22Rv1 (cell line): ENCODE data around the gene TMPRSS5.

Experiments used
- H3K27ac ChIP-seq: fragments of 450-650 bp; 2 replicates; pipeline ENCODE4 v1.5.1; 2017
- ZFX ChIP-seq: fragments of 450-650 bp; IDR thresholded peaks from 2 replicates; pipeline ENCODE4 v1.6.1; 2017; ENCODE audit warnings: antibody characterized with exemption, borderline replicate concordance
- TF ChIP-seq, protein P1 (sequence below): fragments of 450-650 bp; IDR thresholded peaks from 2 replicates; pipeline ENCODE4 v1.5.1; 2017; ENCODE audit warnings: mild to moderate bottlenecking

TMPRSS5 gene

DNA sequence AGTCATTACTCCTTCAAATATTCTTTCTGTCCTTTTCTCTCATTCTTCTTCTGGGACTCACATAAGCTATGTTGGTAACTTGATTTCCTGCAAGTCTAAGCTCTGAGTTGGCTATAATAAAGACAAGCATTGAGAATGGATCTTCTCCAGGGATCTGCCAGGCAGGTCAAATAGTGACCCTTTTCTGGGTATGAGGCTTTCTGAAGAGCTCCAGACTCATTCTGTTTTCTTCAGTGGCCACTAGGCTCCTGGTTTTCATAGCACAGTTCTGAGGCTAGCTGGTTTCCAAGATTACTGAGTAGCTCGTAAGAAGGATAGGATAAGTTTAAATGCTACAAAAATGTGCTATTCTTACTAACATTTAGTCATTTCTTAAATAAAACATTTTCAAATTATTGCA lies 38.3 kb downstream of the TMPRSS5 start:
- TF ChIP-seq ZFX: no peak
- TF ChIP-seq, protein P1, sequence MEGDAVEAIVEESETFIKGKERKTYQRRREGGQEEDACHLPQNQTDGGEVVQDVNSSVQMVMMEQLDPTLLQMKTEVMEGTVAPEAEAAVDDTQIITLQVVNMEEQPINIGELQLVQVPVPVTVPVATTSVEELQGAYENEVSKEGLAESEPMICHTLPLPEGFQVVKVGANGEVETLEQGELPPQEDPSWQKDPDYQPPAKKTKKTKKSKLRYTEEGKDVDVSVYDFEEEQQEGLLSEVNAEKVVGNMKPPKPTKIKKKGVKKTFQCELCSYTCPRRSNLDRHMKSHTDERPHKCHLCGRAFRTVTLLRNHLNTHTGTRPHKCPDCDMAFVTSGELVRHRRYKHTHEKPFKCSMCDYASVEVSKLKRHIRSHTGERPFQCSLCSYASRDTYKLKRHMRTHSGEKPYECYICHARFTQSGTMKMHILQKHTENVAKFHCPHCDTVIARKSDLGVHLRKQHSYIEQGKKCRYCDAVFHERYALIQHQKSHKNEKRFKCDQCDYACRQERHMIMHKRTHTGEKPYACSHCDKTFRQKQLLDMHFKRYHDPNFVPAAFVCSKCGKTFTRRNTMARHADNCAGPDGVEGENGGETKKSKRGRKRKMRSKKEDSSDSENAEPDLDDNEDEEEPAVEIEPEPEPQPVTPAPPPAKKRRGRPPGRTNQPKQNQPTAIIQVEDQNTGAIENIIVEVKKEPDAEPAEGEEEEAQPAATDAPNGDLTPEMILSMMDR: no peak
- H3K27ac ChIP-seq: no peak overlapping the region

DNA sequence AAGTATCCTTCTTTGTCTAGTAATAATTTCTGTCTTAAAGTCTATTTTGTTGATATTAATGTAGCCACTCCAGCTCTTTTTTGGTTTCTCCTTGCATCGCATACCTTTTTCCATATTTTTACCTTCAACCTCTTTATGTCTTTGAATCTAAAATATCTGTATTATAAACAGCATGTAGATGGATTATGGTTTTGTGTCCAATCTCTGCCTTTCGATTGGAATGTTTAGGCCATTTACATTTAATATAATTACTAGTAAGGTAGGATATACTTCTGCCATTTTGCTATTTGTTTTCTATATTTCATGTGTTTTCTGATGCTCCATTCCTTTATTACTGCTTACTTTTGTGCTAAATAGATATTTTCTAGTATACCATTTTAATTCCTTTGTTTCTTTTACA lies 39.5 kb downstream of the TMPRSS5 start:
- H3K27ac ChIP-seq: no peak overlapping the region

DNA sequence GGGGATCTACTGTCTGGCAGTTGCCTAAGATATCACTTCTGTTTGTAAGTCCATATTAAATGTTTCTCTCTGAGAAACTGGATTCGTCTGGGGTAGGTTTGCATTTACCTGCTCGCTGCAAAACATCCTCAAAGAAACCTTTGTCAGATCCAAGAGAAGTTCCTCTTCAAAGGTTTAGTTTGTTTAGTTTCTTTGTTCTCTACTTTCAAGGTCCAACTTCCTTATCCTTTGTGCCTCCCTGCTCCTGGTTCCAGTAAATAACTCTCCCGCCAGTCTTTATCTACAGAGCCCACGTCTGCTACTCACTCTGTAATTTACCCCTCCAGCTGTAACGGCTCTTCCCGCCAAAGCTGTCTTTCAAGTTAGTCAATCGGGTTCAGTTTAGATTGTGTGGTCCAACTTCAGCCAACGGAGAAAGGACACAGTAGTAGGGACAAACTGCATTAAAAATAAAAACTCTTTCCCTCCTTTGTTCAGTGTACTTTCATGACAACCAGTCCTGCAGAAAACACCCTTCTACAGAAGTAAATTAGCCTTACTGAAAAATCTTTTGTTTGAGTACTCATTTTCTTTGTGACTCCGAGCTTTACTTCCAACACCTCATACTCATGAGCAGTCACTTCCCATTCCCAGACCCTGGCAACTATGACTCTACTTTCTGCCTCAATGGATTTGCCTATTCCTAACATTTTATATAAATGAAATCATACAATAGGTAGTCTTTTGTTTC lies 41.0 kb downstream of the TMPRSS5 start:
- no peak for TF ChIP-seq ZFX
- TF ChIP-seq, protein P1: no peak
- H3K27ac ChIP-seq: no peak overlapping the region

More for the DNA sequence above, 39.5 kb downstream of the TMPRSS5 start:
- TF ChIP-seq ZFX: no peak
- TF ChIP-seq, protein P1: no peak

DNA sequence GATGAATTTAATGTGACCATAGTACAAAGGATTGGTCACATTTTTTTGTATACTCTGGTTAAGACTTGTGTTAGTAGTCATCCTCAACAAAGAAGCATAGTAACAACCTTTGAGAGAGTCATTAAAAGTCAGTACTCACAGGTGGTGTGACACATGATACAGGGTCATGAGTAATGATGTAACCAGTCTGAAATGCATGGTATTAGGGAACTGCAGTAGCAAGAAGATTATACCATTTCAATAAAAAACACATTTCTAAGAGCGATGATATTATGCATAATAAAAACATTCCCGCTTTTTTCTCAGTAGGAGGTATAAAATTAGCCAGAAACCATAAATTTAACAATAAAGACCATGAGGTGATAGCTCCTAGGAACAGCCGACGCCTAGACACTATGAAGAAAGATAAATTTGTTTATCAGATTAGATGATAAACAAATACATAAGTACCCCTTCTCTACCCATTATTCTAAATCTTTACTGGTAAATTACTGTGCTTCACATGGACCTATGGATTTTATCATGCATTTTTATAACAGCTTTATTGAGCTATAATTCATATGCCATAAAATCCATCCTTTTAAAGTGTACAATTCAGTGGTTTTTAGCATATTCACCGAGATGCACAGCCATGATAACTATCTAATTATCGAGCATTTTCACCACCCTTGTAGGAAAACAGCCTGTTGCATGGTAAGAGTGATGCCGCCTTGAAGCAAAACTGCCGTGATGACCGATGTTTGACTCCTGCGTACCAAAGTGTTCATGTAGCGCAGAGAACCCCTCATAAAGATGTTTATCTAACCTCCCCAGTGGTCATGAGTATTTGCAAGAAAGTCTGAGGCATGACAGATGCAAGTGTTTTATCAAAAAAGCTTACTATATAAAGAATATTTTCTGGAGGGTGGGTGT lies 41.8 kb downstream of the TMPRSS5 start:
- TF ChIP-seq, protein P1: no peak
- no peak for TF ChIP-seq ZFX
- H3K27ac ChIP-seq: no peak overlapping the region

DNA sequence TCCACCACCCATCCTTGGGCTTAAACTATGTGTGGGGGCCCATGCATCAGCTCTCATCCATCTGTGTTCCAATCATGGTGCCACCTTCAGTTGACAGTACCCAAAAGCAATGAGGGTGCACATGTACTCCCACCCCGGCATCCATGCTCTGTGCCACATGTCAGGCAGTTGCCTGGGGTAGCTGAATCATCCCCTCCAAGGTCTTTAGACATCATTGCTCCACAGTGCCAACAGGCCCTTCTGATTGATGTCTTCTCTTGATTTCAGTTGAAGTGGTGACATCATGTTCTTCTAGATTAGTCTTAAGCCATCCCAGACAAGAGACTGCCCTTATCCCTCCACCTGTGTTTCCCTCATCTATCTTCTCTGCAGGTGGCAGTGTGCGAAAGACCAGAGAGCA lies 42.5 kb downstream of the TMPRSS5 start:
- TF ChIP-seq, protein P1: no peak
- TF ChIP-seq ZFX: no peak
- H3K27ac ChIP-seq: no peak overlapping the region

DNA sequence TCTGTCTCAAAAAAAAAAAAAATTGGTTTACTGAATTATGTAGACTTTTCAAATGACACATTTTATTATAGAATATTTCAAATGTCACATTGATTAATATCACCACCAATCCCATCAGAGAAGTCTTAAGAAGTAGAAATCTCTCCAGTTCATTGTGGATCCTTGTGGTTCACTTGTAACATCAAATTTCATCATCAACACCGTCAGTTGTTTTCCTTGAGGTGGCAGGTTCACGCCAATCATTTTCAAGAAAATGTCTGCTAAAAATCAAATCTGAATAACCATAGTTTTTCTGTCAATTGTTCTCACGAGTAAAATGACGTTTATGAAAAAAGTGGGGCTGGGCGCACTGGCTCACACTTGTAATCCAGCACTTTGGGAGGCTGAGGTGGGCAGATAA lies 50.3 kb downstream of the TMPRSS5 start:
- TF ChIP-seq, protein P1: no peak
- no peak for TF ChIP-seq ZFX
- no peak overlapping the region for H3K27ac ChIP-seq

DNA sequence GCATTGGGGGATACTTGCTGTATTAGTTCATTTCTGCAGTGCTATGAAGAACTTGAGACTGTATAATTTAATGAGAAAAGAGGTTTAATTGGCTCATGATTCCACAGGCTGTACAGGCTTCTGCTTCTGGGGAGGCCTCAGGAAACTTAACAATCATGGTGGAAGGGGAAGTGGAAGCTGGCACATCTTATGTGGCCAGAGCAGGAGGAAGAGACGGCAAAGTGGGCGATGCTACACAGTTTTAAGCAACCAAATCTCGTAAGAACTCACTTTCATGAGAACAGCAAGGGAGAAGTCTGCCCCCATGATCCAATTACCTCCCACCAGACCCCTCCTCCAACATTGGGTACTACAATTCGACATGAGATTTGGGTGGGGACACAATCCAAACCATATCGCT lies 55.1 kb downstream of the TMPRSS5 start:
- TF ChIP-seq ZFX: no peak
- TF ChIP-seq, protein P1: no peak

More for the DNA sequence above, 55.1 kb downstream of the TMPRSS5 start:
- H3K27ac ChIP-seq: no peak overlapping the region
